ENCODE results near the gene MRM2. TPM values are rescaled to one million over a fixed set of nuclear protein-coding genes. Genes with fewer than 3 reads are reported as not detected.

MRM2 gene
- polyA plus RNA-seq, 2 of the 4 experiments (the other 2 are of a cell fraction): 35.6 to 44.0 TPM

DNA sequence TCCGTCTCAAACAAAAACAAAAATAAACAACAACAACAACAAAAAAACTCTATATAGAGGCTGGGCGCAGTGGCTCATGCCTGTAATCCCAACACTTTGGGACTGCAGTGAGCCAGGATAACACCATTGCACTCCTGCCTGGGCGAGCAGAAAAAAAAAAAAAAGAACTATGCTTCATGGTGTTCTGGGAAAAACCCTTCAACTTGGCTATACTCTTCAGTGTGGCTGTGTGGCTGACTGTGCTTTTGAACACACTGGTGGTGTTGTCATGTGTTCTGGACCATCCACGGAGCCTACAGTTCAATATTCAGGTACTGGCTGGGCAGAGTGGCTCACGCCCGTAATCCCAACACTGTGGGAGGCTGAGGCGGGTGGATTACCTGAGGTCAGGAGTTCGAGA is 45.7 kb upstream of the MRM2 start:
- ChIA-PET CTCF (interaction anchor here (1.6 kb wide), 1 partner anchor 11 kb away, joined by 4 read pairs; no protein-coding TSS in a partner anchor), POLR2A (no interaction called here)
- Histone ChIP-seq H3K4me3 (no peak overlapping the region), H3K4me1 (no peaks in the 10 kb centered on the region), H3K4me2 (no peak overlapping the region), H3K9me3 (no peaks in the 10 kb centered on the region), H3K27ac (no peak overlapping the region)
- WGBS (ENCODE audit: missing lambda C conversion rate): 87% methylated on average over 8 of the region's 8 CpGs
- FAIRE-seq: no peak
- ATAC-seq: no peak
- TF ChIP-seq POLR2A (IDR thresholded peaks at IDR 0.05; ENCODE audit: low read length) (no peak), FOXS1 (CRISPR knock-in tag; IDR thresholded peaks at IDR 0.05) (no peak), EP300 (IDR thresholded peaks at IDR 0.05) (no peak)
- TF ChIP-seq, protein P1, sequence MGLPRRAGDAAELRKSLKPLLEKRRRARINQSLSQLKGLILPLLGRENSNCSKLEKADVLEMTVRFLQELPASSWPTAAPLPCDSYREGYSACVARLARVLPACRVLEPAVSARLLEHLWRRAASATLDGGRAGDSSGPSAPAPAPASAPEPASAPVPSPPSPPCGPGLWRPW (IDR thresholded peaks at IDR 0.05): no peak
- TF ChIP-seq, protein P2, sequence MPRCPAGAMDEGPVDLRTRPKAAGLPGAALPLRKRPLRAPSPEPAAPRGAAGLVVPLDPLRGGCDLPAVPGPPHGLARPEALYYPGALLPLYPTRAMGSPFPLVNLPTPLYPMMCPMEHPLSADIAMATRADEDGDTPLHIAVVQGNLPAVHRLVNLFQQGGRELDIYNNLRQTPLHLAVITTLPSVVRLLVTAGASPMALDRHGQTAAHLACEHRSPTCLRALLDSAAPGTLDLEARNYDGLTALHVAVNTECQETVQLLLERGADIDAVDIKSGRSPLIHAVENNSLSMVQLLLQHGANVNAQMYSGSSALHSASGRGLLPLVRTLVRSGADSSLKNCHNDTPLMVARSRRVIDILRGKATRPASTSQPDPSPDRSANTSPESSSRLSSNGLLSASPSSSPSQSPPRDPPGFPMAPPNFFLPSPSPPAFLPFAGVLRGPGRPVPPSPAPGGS (IDR thresholded peaks at IDR 0.05): no peak
- DNase-seq (ENCODE audit: low read depth in 1 of 2, low spot score in 1 of 2): no peak

DNA sequence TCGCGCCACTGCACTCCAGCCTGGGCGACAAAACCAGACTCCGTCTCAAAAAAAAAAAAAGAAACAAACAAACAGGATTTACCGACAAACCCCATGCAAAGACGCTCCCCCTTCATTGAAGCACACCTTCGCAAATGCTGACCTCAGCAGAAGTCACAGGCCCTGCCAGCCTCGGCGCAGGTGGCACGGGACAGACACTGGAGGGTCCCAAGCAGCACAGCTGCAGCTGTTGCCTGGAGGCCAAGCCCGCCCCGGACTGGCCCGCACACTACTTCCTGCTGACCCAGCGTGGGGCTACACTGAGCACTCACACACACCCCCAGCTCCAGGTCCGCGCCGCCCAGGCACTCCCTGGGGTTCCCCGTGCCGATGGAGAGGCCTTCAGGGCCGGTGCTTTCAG is 41.1 kb upstream of the MRM2 start:
- no peaks in the 10 kb centered on the region for H3K4me1 ChIP-seq
- CTCF ChIA-PET: interaction anchor here (0.7 kb wide), 1 partner anchor 48 kb away, joined by 4 read pairs; no protein-coding TSS in a partner anchor
- H3K27ac ChIP-seq: no peak overlapping the region
- DNase-seq (ENCODE audit: low read depth in 1 of 2, low spot score in 1 of 2): no peak
- POLR2A ChIA-PET: no interaction called here
- H3K4me3 ChIP-seq: no peak overlapping the region
- TF ChIP-seq, protein P3, sequence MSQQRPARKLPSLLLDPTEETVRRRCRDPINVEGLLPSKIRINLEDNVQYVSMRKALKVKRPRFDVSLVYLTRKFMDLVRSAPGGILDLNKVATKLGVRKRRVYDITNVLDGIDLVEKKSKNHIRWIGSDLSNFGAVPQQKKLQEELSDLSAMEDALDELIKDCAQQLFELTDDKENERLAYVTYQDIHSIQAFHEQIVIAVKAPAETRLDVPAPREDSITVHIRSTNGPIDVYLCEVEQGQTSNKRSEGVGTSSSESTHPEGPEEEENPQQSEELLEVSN (IDR thresholded peaks at IDR 0.05; ENCODE audit: borderline replicate concordance, low read depth): no peak
- TF ChIP-seq MAFK (IDR thresholded peaks at IDR 0.05; ENCODE audit: partially characterized antibody) (peak; percentile 93), EHMT2 (IDR thresholded peaks at IDR 0.05; ENCODE audit: low read depth) (no peak)
- no peak overlapping the region for H3K4me2 ChIP-seq
- no peak for FAIRE-seq
- peak in 1 of 2 experiments; percentile 30; a peak in 2 of 6 replicates for ATAC-seq
- 94% methylated on average over 20 of the region's 20 CpGs for WGBS (ENCODE audit: missing lambda C conversion rate)
- no peaks in the 10 kb centered on the region for H3K9me3 ChIP-seq

DNA sequence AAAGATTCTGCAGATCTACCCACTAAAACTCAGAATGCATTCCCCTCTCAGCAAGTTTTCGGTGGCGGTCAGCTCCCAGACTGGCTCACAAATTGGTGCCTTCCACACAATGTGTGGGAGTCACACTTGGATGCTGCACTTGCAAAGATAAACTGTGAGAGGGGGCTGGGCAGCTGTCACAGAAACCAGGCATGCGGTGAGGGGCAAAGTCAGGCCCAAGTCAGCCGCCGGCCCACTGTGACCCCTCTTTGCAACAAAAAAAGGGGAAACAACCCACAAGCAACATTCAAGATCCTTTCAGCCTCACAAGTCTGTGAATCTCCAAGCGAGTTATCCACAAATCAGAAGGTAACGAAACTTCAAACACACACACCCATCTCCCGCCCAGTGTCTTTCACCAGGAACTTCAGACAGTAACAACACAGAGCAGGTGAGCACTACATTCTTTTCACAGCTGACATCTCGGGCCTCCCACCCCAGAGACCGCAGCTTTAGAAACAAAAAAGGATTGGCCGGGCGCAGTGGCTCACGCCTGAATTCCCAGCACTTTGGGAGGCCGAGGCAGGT is 40.3 kb upstream of the MRM2 start:
- TF ChIP-seq ZFP36 (IDR thresholded peaks at IDR 0.05; ENCODE audit: borderline replicate concordance, partially characterized antibody) (no peak), CHD4 (IDR thresholded peaks at IDR 0.05; ENCODE audit: borderline replicate concordance) (no peak), JUNB (IDR thresholded peaks at IDR 0.05) (no peak), PHF8 (IDR thresholded peaks at IDR 0.05; ENCODE audit: borderline replicate concordance, low read depth) (no peak), TFCP2L1 (CRISPR knock-in tag; IDR thresholded peaks at IDR 0.05) (no peak), FOSB (CRISPR knock-in tag; IDR thresholded peaks at IDR 0.05) (no peak), KDM5A (IDR thresholded peaks at IDR 0.05) (no peak), CBX8 (IDR thresholded peaks at IDR 0.05) (no peak), RNF2 (IDR thresholded peaks at IDR 0.05; ENCODE audit: borderline replicate concordance, low read depth) (no peak), HOXB13 (CRISPR knock-in tag; IDR thresholded peaks at IDR 0.05; ENCODE audit: low read depth) (no peak), MAZ (IDR thresholded peaks at IDR 0.05; ENCODE audit: borderline replicate concordance, low read depth, low read length) (no peak), HOXB5 (CRISPR knock-in tag; IDR thresholded peaks at IDR 0.05) (no peak), ZNF302 (CRISPR knock-in tag; IDR thresholded peaks at IDR 0.05) (no peak), EHF (CRISPR knock-in tag; IDR thresholded peaks at IDR 0.05) (no peak)
- H3K4me2 ChIP-seq: no peak overlapping the region
- DNase-seq (ENCODE audit: low read depth in 1 of 2, low spot score in 1 of 2) (no peak), FAIRE-seq (no peak), ATAC-seq (no peak)
- 92% methylated on average over 14 of the region's 14 CpGs for WGBS (ENCODE audit: missing lambda C conversion rate)
- no peak overlapping the region for H3K27ac ChIP-seq
- CTCF ChIA-PET: interaction anchor here (0.7 kb wide), 1 partner anchor 49 kb away, joined by 4 read pairs; no protein-coding TSS in a partner anchor
- H3K9me3 ChIP-seq: no peaks in the 10 kb centered on the region
- POLR2A ChIA-PET: no interaction called here
- no peak overlapping the region for H3K4me3 ChIP-seq
- no peaks in the 10 kb centered on the region for H3K4me1 ChIP-seq

Data from A549 (cell line).